ENCODE measurements around the gene RTL5. TPM values are rescaled to one million over a fixed set of nuclear protein-coding genes. Genes with fewer than 3 reads are reported as not detected.

Gene RTL5
- total and polyA plus RNA-seq, 4 donors: 0.32 to 1.9 (median 0.96) TPM

GRCh38 chrX:72169008-72169728 is 37.5 kb upstream of the RTL5 start:
- TF ChIP-seq GABPA (IDR thresholded peaks at IDR 0.05 in 1 of 2, conservative IDR thresholded peaks at IDR 0.05 in 1 of 2): no peak
- no peak for TF ChIP-seq RAD21 (IDR thresholded peaks at IDR 0.05)
- TF ChIP-seq ATF3 (IDR thresholded peaks at IDR 0.05): no peak
- no peak for TF ChIP-seq FOXA1 (IDR thresholded peaks at IDR 0.05)
- no peak for TF ChIP-seq YY1 (IDR thresholded peaks at IDR 0.05)
- no peak for TF ChIP-seq SP1 (IDR thresholded peaks at IDR 0.05)
- TF ChIP-seq NR2F2 (IDR thresholded peaks at IDR 0.05): no peak
- TF ChIP-seq CTCF (IDR thresholded peaks at IDR 0.05; ENCODE audit: low read depth, low read length, missing input control): no peak
- TF ChIP-seq ZBTB33 (IDR thresholded peaks at IDR 0.05): no peak
- no peak for TF ChIP-seq RXRA (IDR thresholded peaks at IDR 0.05)
- no peak for TF ChIP-seq TAF1 (conservative IDR thresholded peaks at IDR 0.05)
- no peak for TF ChIP-seq HNF4G (IDR thresholded peaks at IDR 0.05)
- 65% methylated on average over 6 of the region's 6 CpGs for WGBS

GRCh38 chrX:72165551-72165950 is 33.8 kb upstream of the RTL5 start:
- no peak for DNase-seq (ENCODE audit: low spot score)
- H3K9me3 ChIP-seq (ENCODE audit: control insufficient read depth in 4 of 4, low read length in 3 of 4): no peaks in the 10 kb centered on the region
- TF ChIP-seq GABPA (IDR thresholded peaks at IDR 0.05 in 1 of 2, conservative IDR thresholded peaks at IDR 0.05 in 1 of 2) (no peak), NR2F2 (IDR thresholded peaks at IDR 0.05) (no peak), SP1 (IDR thresholded peaks at IDR 0.05) (no peak), HNF4G (IDR thresholded peaks at IDR 0.05) (no peak), JUND (IDR thresholded peaks at IDR 0.05) (no peak), ZBTB33 (IDR thresholded peaks at IDR 0.05) (no peak), ATF3 (IDR thresholded peaks at IDR 0.05) (no peak), REST (IDR thresholded peaks at IDR 0.05) (no peak), YY1 (IDR thresholded peaks at IDR 0.05) (no peak), TAF1 (conservative IDR thresholded peaks at IDR 0.05) (no peak), MAX (IDR thresholded peaks at IDR 0.05) (no peak), EGR1 (IDR thresholded peaks at IDR 0.05; ENCODE audit: low read depth in 2 of 2) (no peak), FOXA1 (IDR thresholded peaks at IDR 0.05) (no peak), HNF4A (conservative IDR thresholded peaks at IDR 0.05) (no peak), RAD21 (IDR thresholded peaks at IDR 0.05) (no peak)
- H3K36me3 ChIP-seq (ENCODE audit: control insufficient read depth in 4 of 4, insufficient read depth in 3 of 4, low read depth in 1 of 4, low read length in 3 of 4): no peaks in the 10 kb centered on the region
- H3K27me3 ChIP-seq (ENCODE audit: control insufficient read depth in 4 of 4, insufficient read depth in 4 of 4, low read length in 3 of 4): peaks cover 0 to 4% (median 0%) of the 10 kb centered on the region in 4 donors
- no peak overlapping the region for H3K4me3 ChIP-seq (ENCODE audit: low read depth in 1 of 3, low read length in 3 of 3)
- 81% methylated on average over 4 of the region's 4 CpGs for WGBS
- H3K27ac ChIP-seq (ENCODE audit: low read depth in 1 of 2, low read length in 2 of 2): no peak overlapping the region
- no peak overlapping the region for H3K9ac ChIP-seq (ENCODE audit: low read depth in 1 of 2, low read length in 2 of 2)
- no peaks in the 10 kb centered on the region for H3K4me1 ChIP-seq (ENCODE audit: control insufficient read depth in 4 of 4, insufficient read depth in 4 of 4, low read length in 3 of 4)

More at GRCh38 chrX:72169008-72169728, 37.5 kb upstream of the RTL5 start:
- H3K27ac ChIP-seq (ENCODE audit: low read depth in 1 of 2, low read length in 2 of 2): no peak overlapping the region
- no peaks in the 10 kb centered on the region for H3K36me3 ChIP-seq (ENCODE audit: control insufficient read depth in 4 of 4, insufficient read depth in 3 of 4, low read depth in 1 of 4, low read length in 3 of 4)
- peaks cover 0 to 4% (median 0%) of the 10 kb centered on the region in 4 donors for H3K27me3 ChIP-seq (ENCODE audit: control insufficient read depth in 4 of 4, insufficient read depth in 4 of 4, low read length in 3 of 4)
- H3K9ac ChIP-seq (ENCODE audit: low read depth in 1 of 2, low read length in 2 of 2): no peak overlapping the region
- no peak for DNase-seq (ENCODE audit: low spot score)
- H3K9me3 ChIP-seq (ENCODE audit: control insufficient read depth in 4 of 4, low read length in 3 of 4): no peaks in the 10 kb centered on the region
- no peak overlapping the region for H3K4me3 ChIP-seq (ENCODE audit: low read depth in 1 of 3, low read length in 3 of 3)
- H3K4me1 ChIP-seq (ENCODE audit: control insufficient read depth in 4 of 4, insufficient read depth in 4 of 4, low read length in 3 of 4): no peaks in the 10 kb centered on the region
